Measurements from ENCODE around the gene GGTLC3.
"Not testable (repeated sequence)": the region's sequence is repeated elsewhere in the genome, so short reads cannot be mapped to it uniquely, and the experiment has no call there.

Gene GGTLC3

GRCh38 chr22:18527752-18528596 is 10.0 kb upstream of the GGTLC3 start, which contains the start of gene TMEM191B:
Gene TMEM191B (plus strand): TSS chr22:18527802. CDS start chr22:18527981, 179 bp downstream.
- not testable (repeated sequence) for H3K4me2 ChIP-seq (ENCODE audit: low read length); H3K27ac ChIP-seq (ENCODE audit: low read depth, low read length); H3K9me3 ChIP-seq (ENCODE audit: control insufficient read depth, insufficient read depth, low read length); H3K9me2 ChIP-seq (replicated peaks; ENCODE audit: control insufficient read depth, low read length); H3K36me3 ChIP-seq (ENCODE audit: control insufficient read depth, low read length); H3F3A ChIP-seq (ENCODE audit: control insufficient read depth, insufficient read depth); H4K20me1 ChIP-seq (ENCODE audit: control insufficient read depth, insufficient read depth, low read depth, low read length); H3K4me1 ChIP-seq (ENCODE audit: control insufficient read depth, low read length); H3K27me3 ChIP-seq (ENCODE audit: control insufficient read depth, low read length); H3K79me2 ChIP-seq (ENCODE audit: control insufficient read depth, low read length)
- H3K4me3 ChIP-seq (ENCODE audit: low read length), result peak within 1 kb of the TSS; percentile 37; the same call in 1 of the 2 replicates

GRCh38 chr22:18523328-18523727 is 5.4 kb upstream of the GGTLC3 start:
- H3K4me1 ChIP-seq (ENCODE audit: control insufficient read depth, low read length); H3K36me3 ChIP-seq (ENCODE audit: control insufficient read depth, low read length); H3F3A ChIP-seq (ENCODE audit: control insufficient read depth, insufficient read depth); H3K9me2 ChIP-seq (replicated peaks; ENCODE audit: control insufficient read depth, low read length); H4K20me1 ChIP-seq (ENCODE audit: control insufficient read depth, insufficient read depth, low read depth, low read length); H3K79me2 ChIP-seq (ENCODE audit: control insufficient read depth, low read length); H3K27ac ChIP-seq (ENCODE audit: low read depth, low read length); H3K4me2 ChIP-seq (ENCODE audit: low read length); H3K27me3 ChIP-seq (ENCODE audit: control insufficient read depth, low read length); H3K4me3 ChIP-seq (ENCODE audit: low read length); H3K9me3 ChIP-seq (ENCODE audit: control insufficient read depth, insufficient read depth, low read length): not testable (repeated sequence)

- H3K4me3 ChIP-seq (ENCODE audit: low read length); H3K9me2 ChIP-seq (replicated peaks; ENCODE audit: control insufficient read depth, low read length); H3K36me3 ChIP-seq (ENCODE audit: control insufficient read depth, low read length); H3K27ac ChIP-seq (ENCODE audit: low read depth, low read length); H3K4me1 ChIP-seq (ENCODE audit: control insufficient read depth, low read length); H3K79me2 ChIP-seq (ENCODE audit: control insufficient read depth, low read length); H4K20me1 ChIP-seq (ENCODE audit: control insufficient read depth, insufficient read depth, low read depth, low read length); H3K9me3 ChIP-seq (ENCODE audit: control insufficient read depth, insufficient read depth, low read length); H3F3A ChIP-seq (ENCODE audit: control insufficient read depth, insufficient read depth); H3K4me2 ChIP-seq (ENCODE audit: low read length); H3K27me3 ChIP-seq (ENCODE audit: control insufficient read depth, low read length): not testable (repeated sequence)
Measured at GRCh38 chr22:18522762-18523161, 4.8 kb upstream of the GGTLC3 start.

GRCh38 chr22:18513454-18513853 is 4.5 kb downstream of the GGTLC3 start:
- H3K36me3 ChIP-seq (ENCODE audit: control insufficient read depth, low read length); H3K4me2 ChIP-seq (ENCODE audit: low read length); H3K27ac ChIP-seq (ENCODE audit: low read depth, low read length); H3F3A ChIP-seq (ENCODE audit: control insufficient read depth, insufficient read depth); H3K9me3 ChIP-seq (ENCODE audit: control insufficient read depth, insufficient read depth, low read length); H4K20me1 ChIP-seq (ENCODE audit: control insufficient read depth, insufficient read depth, low read depth, low read length); H3K9me2 ChIP-seq (replicated peaks; ENCODE audit: control insufficient read depth, low read length); H3K4me3 ChIP-seq (ENCODE audit: low read length); H3K79me2 ChIP-seq (ENCODE audit: control insufficient read depth, low read length); H3K27me3 ChIP-seq (ENCODE audit: control insufficient read depth, low read length); H3K4me1 ChIP-seq (ENCODE audit: control insufficient read depth, low read length): not testable (repeated sequence)

GRCh38 chr22:18512378-18512777 is 5.6 kb downstream of the GGTLC3 start:
- H4K20me1 ChIP-seq (ENCODE audit: control insufficient read depth, insufficient read depth, low read depth, low read length); H3K9me2 ChIP-seq (replicated peaks; ENCODE audit: control insufficient read depth, low read length); H3K27ac ChIP-seq (ENCODE audit: low read depth, low read length); H3K27me3 ChIP-seq (ENCODE audit: control insufficient read depth, low read length); H3F3A ChIP-seq (ENCODE audit: control insufficient read depth, insufficient read depth); H3K4me3 ChIP-seq (ENCODE audit: low read length); H3K79me2 ChIP-seq (ENCODE audit: control insufficient read depth, low read length); H3K4me2 ChIP-seq (ENCODE audit: low read length); H3K9me3 ChIP-seq (ENCODE audit: control insufficient read depth, insufficient read depth, low read length); H3K4me1 ChIP-seq (ENCODE audit: control insufficient read depth, low read length); H3K36me3 ChIP-seq (ENCODE audit: control insufficient read depth, low read length): not testable (repeated sequence)

GRCh38 chr22:18511327-18511726 is 6.6 kb downstream of the GGTLC3 start:
- not testable (repeated sequence) for H3K9me2 ChIP-seq (replicated peaks; ENCODE audit: control insufficient read depth, low read length); H4K20me1 ChIP-seq (ENCODE audit: control insufficient read depth, insufficient read depth, low read depth, low read length); H3K4me1 ChIP-seq (ENCODE audit: control insufficient read depth, low read length); H3K9me3 ChIP-seq (ENCODE audit: control insufficient read depth, insufficient read depth, low read length); H3K36me3 ChIP-seq (ENCODE audit: control insufficient read depth, low read length); H3K4me3 ChIP-seq (ENCODE audit: low read length); H3K27ac ChIP-seq (ENCODE audit: low read depth, low read length); H3K27me3 ChIP-seq (ENCODE audit: control insufficient read depth, low read length); H3F3A ChIP-seq (ENCODE audit: control insufficient read depth, insufficient read depth); H3K79me2 ChIP-seq (ENCODE audit: control insufficient read depth, low read length); H3K4me2 ChIP-seq (ENCODE audit: low read length)

GRCh38 chr22:18496227-18496626 is 21.7 kb downstream of the GGTLC3 start:
- not testable (repeated sequence) for H3K27ac ChIP-seq (ENCODE audit: low read depth, low read length); H3K27me3 ChIP-seq (ENCODE audit: control insufficient read depth, low read length); H3F3A ChIP-seq (ENCODE audit: control insufficient read depth, insufficient read depth); H3K79me2 ChIP-seq (ENCODE audit: control insufficient read depth, low read length); H4K20me1 ChIP-seq (ENCODE audit: control insufficient read depth, insufficient read depth, low read depth, low read length); H3K9me2 ChIP-seq (replicated peaks; ENCODE audit: control insufficient read depth, low read length); H3K4me2 ChIP-seq (ENCODE audit: low read length); H3K36me3 ChIP-seq (ENCODE audit: control insufficient read depth, low read length); H3K4me3 ChIP-seq (ENCODE audit: low read length); H3K4me1 ChIP-seq (ENCODE audit: control insufficient read depth, low read length); H3K9me3 ChIP-seq (ENCODE audit: control insufficient read depth, insufficient read depth, low read length)
